Hepatocyte (in vitro differentiated cells): Measurements from ENCODE around the gene GIMAP6.

Experiments used
- CTCF ChIP-seq: fragments of 200-600 bp; sonication (generic); IDR thresholded peaks from 2 replicates; pipeline ENCODE4 v1.5.1; 2016; ENCODE audit warnings: antibody characterized with exemption, mild to moderate bottlenecking; ENCODE audit not compliant: poor library complexity
- EZH2 ChIP-seq: fragments of 200-600 bp; sonication (generic); IDR thresholded peaks from 2 replicates; pipeline ENCODE4 v1.6.1; 2016; ENCODE audit warnings: antibody characterized with exemption, mild to moderate bottlenecking, borderline replicate concordance

- TF ChIP-seq CTCF (no peak), EZH2 (no peak)
Observed at GRCh38 chr7:150610233-150610632, 22.0 kb downstream of the GIMAP6 start.
